OCI-LY3 (cell line): Measurements from ENCODE around the gene PRKAR1B.

Source experiments
- H2AFZ ChIP-seq: fragments of 200-600, 300-600 bp; shearing (Covaris generic); 2 replicates; pipeline ENCODE4 v1.6.0; 2014; ENCODE audit warnings: antibody characterized with exemption, low read depth, low read length
- H3K27ac ChIP-seq: fragments of 200-600, 300-600 bp; sonication (generic); 2 replicates; pipeline ENCODE4 v1.5.1; 2014; ENCODE audit warnings: mild to moderate bottlenecking, low read length, moderate library complexity, mixed read lengths
- H3K27me3 ChIP-seq: fragments of 200-600, 300-600 bp; sonication (generic); 2 replicates; pipeline ENCODE4 v1.6.1; 2014; ENCODE audit warnings: low read depth, low read length, mixed read lengths
- H3K36me3 ChIP-seq: fragments of 200-600, 300-600 bp; sonication (generic); replicated peaks from 2 replicates; pipeline ENCODE3; 2014; ENCODE audit warnings: low read depth, low read length, mixed read lengths
- H3K4me1 ChIP-seq: fragments of 300-600, 200-600 bp; sonication (generic); 2 replicates; pipeline ENCODE4 v1.6.1; 2014; ENCODE audit warnings: low read length, mixed read lengths
- H3K4me2 ChIP-seq: fragments of 200-600, 300-600 bp; sonication (generic); 2 replicates; pipeline ENCODE4 v1.6.1; 2014; ENCODE audit warnings: low read length, mixed read lengths
- H3K4me3 ChIP-seq: fragments of 300-600, 200-600 bp; sonication (generic); 2 replicates; pipeline ENCODE4 v1.5.1; 2014; ENCODE audit warnings: antibody characterized with exemption, mild to moderate bottlenecking, low read length, moderate library complexity
- H3K79me2 ChIP-seq: fragments of 300-600, 200-600 bp; shearing (Covaris generic); 2 replicates; pipeline ENCODE4 v1.6.1; 2014; ENCODE audit warnings: mild to moderate bottlenecking, low read length, mixed read lengths
- H3K9ac ChIP-seq: fragments of 300-600, 200-600 bp; shearing (Covaris generic); 2 replicates; pipeline ENCODE4 v1.6.0; 2014; ENCODE audit warnings: mild to moderate bottlenecking, low read length, moderate library complexity
- H3K9me3 ChIP-seq: fragments of 200-600, 300-600 bp; shearing (Covaris generic); 2 replicates; pipeline ENCODE4 v1.6.1; 2014; ENCODE audit warnings: low read length, mixed read lengths; ENCODE audit not compliant: insufficient read depth
- H4K20me1 ChIP-seq: fragments of 200-600, 300-600 bp; sonication (generic); 2 replicates; pipeline ENCODE4 v1.6.1; 2016; ENCODE audit warnings: low read length, mixed read lengths; ENCODE audit not compliant: insufficient read depth
- EZH2phosphoT487 ChIP-seq: fragments of 200-600 bp; shearing (Covaris generic); IDR thresholded peaks from 2 replicates; pipeline ENCODE4 v1.6.1; 2018; ENCODE audit warnings: antibody characterized with exemption, mixed run types, low read depth
- TF ChIP-seq, protein P1 (sequence below): fragments of 200-600, 300-600 bp; sonication (generic); IDR thresholded peaks from 2 replicates; pipeline ENCODE4 v1.5.1; 2014; ENCODE audit warnings: antibody characterized with exemption, low read length, low read depth

PRKAR1B gene

GRCh38 chr7:633381-634018, 93.6 kb downstream of the PRKAR1B start:
- Histone ChIP-seq H3K27ac (no peak overlapping the region), H3K4me1 (no peaks in the 10 kb centered on the region), H3K4me3 (no peak overlapping the region), H3K9ac (no peak overlapping the region), H2AFZ (no peak overlapping the region), H3K36me3 (no peaks in the 10 kb centered on the region), H4K20me1 (no peaks in the 10 kb centered on the region), H3K27me3 (no peaks in the 10 kb centered on the region), H3K79me2 (no peaks in the 10 kb centered on the region), H3K9me3 (no peaks in the 10 kb centered on the region), H3K4me2 (no peak overlapping the region)
- TF ChIP-seq, protein P1, sequence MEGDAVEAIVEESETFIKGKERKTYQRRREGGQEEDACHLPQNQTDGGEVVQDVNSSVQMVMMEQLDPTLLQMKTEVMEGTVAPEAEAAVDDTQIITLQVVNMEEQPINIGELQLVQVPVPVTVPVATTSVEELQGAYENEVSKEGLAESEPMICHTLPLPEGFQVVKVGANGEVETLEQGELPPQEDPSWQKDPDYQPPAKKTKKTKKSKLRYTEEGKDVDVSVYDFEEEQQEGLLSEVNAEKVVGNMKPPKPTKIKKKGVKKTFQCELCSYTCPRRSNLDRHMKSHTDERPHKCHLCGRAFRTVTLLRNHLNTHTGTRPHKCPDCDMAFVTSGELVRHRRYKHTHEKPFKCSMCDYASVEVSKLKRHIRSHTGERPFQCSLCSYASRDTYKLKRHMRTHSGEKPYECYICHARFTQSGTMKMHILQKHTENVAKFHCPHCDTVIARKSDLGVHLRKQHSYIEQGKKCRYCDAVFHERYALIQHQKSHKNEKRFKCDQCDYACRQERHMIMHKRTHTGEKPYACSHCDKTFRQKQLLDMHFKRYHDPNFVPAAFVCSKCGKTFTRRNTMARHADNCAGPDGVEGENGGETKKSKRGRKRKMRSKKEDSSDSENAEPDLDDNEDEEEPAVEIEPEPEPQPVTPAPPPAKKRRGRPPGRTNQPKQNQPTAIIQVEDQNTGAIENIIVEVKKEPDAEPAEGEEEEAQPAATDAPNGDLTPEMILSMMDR: no peak
- TF ChIP-seq EZH2phosphoT487: no peak

DNA sequence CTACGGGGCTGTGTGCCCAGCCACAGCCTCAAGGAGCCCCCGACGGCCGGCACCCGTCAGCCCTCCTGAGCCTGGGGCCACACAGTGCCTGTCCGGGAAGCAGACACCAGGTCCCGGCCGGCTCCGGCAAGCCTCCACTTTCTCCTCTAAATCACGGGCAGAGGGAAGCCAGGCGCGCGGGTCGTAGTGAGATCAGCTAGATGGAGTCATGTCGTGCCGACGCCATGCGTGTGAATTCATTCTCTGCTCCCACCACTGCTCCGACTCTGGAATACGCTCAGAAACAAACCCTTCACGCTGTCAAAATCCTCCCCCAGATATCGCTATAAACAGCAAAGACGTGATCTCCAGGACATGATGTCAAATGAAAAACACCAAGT, 94.3 kb downstream of the PRKAR1B start:
- H3K9ac ChIP-seq: no peak overlapping the region
- H3K36me3 ChIP-seq: no peaks in the 10 kb centered on the region
- no peak overlapping the region for H3K27ac ChIP-seq
- no peaks in the 10 kb centered on the region for H3K9me3 ChIP-seq
- TF ChIP-seq, protein P1: no peak
- no peak for TF ChIP-seq EZH2phosphoT487
- no peaks in the 10 kb centered on the region for H3K79me2 ChIP-seq
- no peak overlapping the region for H3K4me3 ChIP-seq
- no peaks in the 10 kb centered on the region for H4K20me1 ChIP-seq
- H3K4me2 ChIP-seq: no peak overlapping the region
- H3K4me1 ChIP-seq: no peaks in the 10 kb centered on the region
- no peaks in the 10 kb centered on the region for H3K27me3 ChIP-seq
- H2AFZ ChIP-seq: no peak overlapping the region

GRCh38 chr7:631964-632830, 94.9 kb downstream of the PRKAR1B start:
- TF ChIP-seq, protein P1: no peak
- TF ChIP-seq EZH2phosphoT487: no peak
- Histone ChIP-seq H2AFZ (no peak overlapping the region), H3K9me3 (no peaks in the 10 kb centered on the region), H3K27me3 (no peaks in the 10 kb centered on the region), H3K79me2 (no peaks in the 10 kb centered on the region), H3K4me2 (no peak overlapping the region), H3K27ac (no peak overlapping the region), H3K36me3 (no peaks in the 10 kb centered on the region), H4K20me1 (no peaks in the 10 kb centered on the region), H3K4me3 (no peak overlapping the region), H3K9ac (no peak overlapping the region), H3K4me1 (no peaks in the 10 kb centered on the region)

GRCh38 chr7:631291-631711, 95.8 kb downstream of the PRKAR1B start:
- H3K27ac ChIP-seq: no peak overlapping the region
- no peaks in the 10 kb centered on the region for H3K79me2 ChIP-seq
- H3K27me3 ChIP-seq: no peaks in the 10 kb centered on the region
- no peaks in the 10 kb centered on the region for H3K36me3 ChIP-seq
- no peak for TF ChIP-seq EZH2phosphoT487
- TF ChIP-seq, protein P1: no peak
- H3K4me2 ChIP-seq: no peak overlapping the region
- no peak overlapping the region for H3K4me3 ChIP-seq
- H2AFZ ChIP-seq: no peak overlapping the region
- no peak overlapping the region for H3K9ac ChIP-seq
- no peaks in the 10 kb centered on the region for H4K20me1 ChIP-seq
- no peaks in the 10 kb centered on the region for H3K4me1 ChIP-seq
- H3K9me3 ChIP-seq: no peaks in the 10 kb centered on the region
